COLO668 (cell line): Measurements from ENCODE around the gene C18orf63.

ENCODE experiments used
- DNase-seq: peaks from one replicate; lab custom pipeline; 2025; ENCODE audit not compliant: unreplicated experiment; lab: John Stamatoyannopoulos, UW

The C18orf63 gene

DNA sequence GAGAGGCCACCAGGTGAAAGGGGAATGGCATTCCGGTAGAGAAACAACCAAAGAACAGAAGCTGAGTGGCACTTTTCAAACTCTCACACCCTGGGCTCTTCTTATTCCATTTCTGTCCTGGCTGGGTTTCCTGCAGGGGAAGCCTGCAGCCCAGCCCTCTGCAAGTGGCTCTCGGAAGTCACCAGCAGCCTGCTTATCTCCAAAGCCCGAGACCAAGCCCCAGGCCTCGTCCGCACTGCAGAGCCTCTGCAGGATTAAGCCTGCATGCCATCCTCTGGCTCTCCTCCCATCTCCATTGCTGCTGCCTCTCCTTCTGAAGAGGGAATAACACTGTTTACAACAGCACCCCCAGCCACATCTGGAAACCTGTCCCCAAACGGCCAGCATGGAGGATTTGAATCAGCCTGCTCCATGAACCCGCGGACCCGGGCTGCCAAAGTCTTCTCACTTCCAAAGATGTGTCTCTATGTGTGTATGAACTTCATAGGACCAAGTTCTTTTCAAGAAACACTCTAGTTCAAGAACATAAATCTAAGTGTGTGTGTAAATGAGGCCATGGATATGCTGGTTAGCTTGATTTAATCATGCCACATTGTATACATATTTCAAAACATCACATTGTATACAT is 87.3 kb downstream of the C18orf63 start:
- DNase-seq, result no peak

GRCh38 chr18:74407888-74408287 is 92.2 kb downstream of the C18orf63 start:
- no peak for DNase-seq
